Activated CD4-positive, alpha-beta T cell treated with anti-CD3 and anti-CD28 coated beads for 36 hours (primary cell): Measurements from ENCODE around the gene KIF25. TPM values are rescaled to one million over a fixed set of nuclear protein-coding genes. Genes with fewer than 3 reads are reported as not detected.

Experiments
- ATAC-seq: fragments of 200-7000 bp; cut with Tn5 transposase; one replicate; pipeline ENCODE4 v1.10.0; 2021; ENCODE audit warnings: mild to moderate bottlenecking, moderate library complexity
- CTCF ChIA-PET: fragments of 350-600 bp; sonication (Branson Sonifier 250); formaldehyde crosslinking; loops from one replicate; lab custom pipeline; 2021; ENCODE audit warnings: antibody characterized with exemption; lab: Charles Lee
- POLR2A ChIA-PET: fragments of 350-600 bp; sonication (Branson Sonifier 250); formaldehyde crosslinking; loops from one replicate; lab custom pipeline; 2021; ENCODE audit warnings: antibody characterized with exemption, inconsistent platforms; lab: Charles Lee
- DNase-seq: peaks from one replicate; pipeline ENCODE4 v3.0.0-alpha.2; 2020
- H3K27ac Mint-ChIP-seq: one replicate; pipeline ENCODE4 v1.8.0; 2021; ENCODE audit warnings: mixed read lengths
- H3K27me3 Mint-ChIP-seq: one replicate; pipeline ENCODE4 v1.8.0; 2021; ENCODE audit warnings: mixed read lengths
- H3K36me3 Mint-ChIP-seq: one replicate; pipeline ENCODE4 v1.8.0; 2021; ENCODE audit warnings: low read depth, mixed read lengths
- H3K4me1 Mint-ChIP-seq: one replicate; pipeline ENCODE4 v1.8.0; 2021; ENCODE audit warnings: mixed read lengths
- H3K4me3 Mint-ChIP-seq: one replicate; pipeline ENCODE4 v1.8.0; 2021; ENCODE audit warnings: mild to moderate bottlenecking, moderate library complexity, mixed read lengths
- H3K9me3 Mint-ChIP-seq: one replicate; pipeline ENCODE4 v1.8.0; 2021; ENCODE audit warnings: low read depth, mixed read lengths
- intact Hi-C, 2 experiments: fragments of 100-400 bp; cut with DNase I in 1 of 2; cut with micrococcal nuclease in 1 of 2; formaldehyde crosslinking; loops; one replicate each; pipeline versions ENCODE4 v1.14.2 to v1.15.1; 2022 to 2024; cut with DNase I, micrococcal nuclease
- total RNA-seq, 2 experiments: library from RNA; stranded (reverse); gene quantifications; one replicate each; pipeline ENCODE4 v1.2.3, GENCODE V29; 2021

KIF25 gene
- total RNA-seq, 2 experiments from 2014 or later, result not detected

GRCh38 chr6:168034537-168034936, 37.1 kb downstream of the KIF25 start:
- ChIA-PET POLR2A (no interaction called here), CTCF (no interaction called here)
- H3K4me3 Mint-ChIP-seq, result no peak overlapping the region
- peaks cover 12% of the 10 kb centered on the region for H3K9me3 Mint-ChIP-seq
- H3K27me3 Mint-ChIP-seq, result peaks cover 27% of the 10 kb centered on the region
- intact Hi-C loops, result no loop called here
- no peak overlapping the region for H3K27ac Mint-ChIP-seq
- no peaks in the 10 kb centered on the region for H3K36me3 Mint-ChIP-seq
- DNase-seq, result no peak
- H3K4me1 Mint-ChIP-seq, result peaks cover 4% of the 10 kb centered on the region
- no peak for ATAC-seq

GRCh38 chr6:168035098-168035660, 37.7 kb downstream of the KIF25 start:
- CTCF ChIA-PET, result no interaction called here
- ATAC-seq (no peak), DNase-seq (no peak)
- H3K27ac Mint-ChIP-seq, result no peak overlapping the region
- peaks cover 4% of the 10 kb centered on the region for H3K4me1 Mint-ChIP-seq
- intact Hi-C loops, result no loop called here
- H3K9me3 Mint-ChIP-seq, result peaks cover 14% of the 10 kb centered on the region
- H3K36me3 Mint-ChIP-seq, result no peaks in the 10 kb centered on the region
- POLR2A ChIA-PET, result no interaction called here
- H3K4me3 Mint-ChIP-seq, result peak overlapping the region; percentile 23
- peaks cover 27% of the 10 kb centered on the region for H3K27me3 Mint-ChIP-seq

DNA sequence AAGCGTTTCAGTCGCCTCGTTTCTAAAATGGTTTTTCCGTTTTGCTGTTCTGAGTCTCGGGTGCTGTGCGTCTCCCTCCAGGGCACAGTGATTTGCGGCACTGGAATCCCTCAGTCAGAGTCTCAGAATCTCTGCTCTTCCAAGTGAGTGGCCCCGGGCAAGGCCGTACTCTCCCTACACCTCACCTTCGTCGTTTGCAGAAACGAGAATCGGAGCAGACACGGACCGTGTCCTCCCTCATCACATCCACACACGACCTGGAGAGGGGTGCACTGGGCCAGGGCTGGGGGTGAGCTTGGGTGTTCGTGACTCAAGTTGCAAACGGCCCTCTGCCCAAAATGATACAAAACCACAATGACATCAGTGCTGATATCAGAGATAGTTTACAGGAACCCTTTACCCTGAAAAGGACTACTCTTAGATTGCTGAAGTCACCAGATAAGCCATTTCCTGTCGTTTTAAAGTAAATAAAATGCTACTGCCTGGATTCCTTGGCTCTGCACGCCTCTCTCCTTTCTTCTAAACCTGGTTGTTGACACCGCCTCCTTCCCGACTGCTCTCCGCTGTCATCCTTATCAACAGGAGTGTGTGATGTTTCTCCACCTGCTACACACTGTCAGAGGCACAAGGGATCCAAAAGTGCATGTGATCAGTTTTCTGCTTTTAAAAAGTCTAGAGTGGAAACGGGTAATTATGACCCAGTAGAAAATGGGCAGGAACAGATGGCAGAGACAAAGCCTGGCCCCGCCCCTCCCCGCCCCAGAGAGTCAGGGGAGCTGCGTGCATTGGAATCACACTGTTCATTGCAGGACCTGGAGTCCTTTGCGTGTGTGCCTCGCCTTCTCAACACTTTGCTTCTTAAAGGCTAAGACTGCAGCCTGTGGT, 38.4 kb downstream of the KIF25 start:
- Mint-ChIP-seq H3K9me3 (peaks cover 16% of the 10 kb centered on the region), H3K36me3 (no peaks in the 10 kb centered on the region), H3K4me3 (peak overlapping the region; percentile 23), H3K4me1 (peaks cover 4% of the 10 kb centered on the region), H3K27ac (no peak overlapping the region), H3K27me3 (peaks cover 27% of the 10 kb centered on the region)
- intact Hi-C loops, result no loop called here
- no peak for DNase-seq
- peak; percentile 49 for ATAC-seq
- ChIA-PET CTCF (no interaction called here), POLR2A (no interaction called here)

- POLR2A ChIA-PET, result no interaction called here
- peaks cover 27% of the 10 kb centered on the region for H3K27me3 Mint-ChIP-seq
- no peak for ATAC-seq
Observed at GRCh38 chr6:168037242-168037641, 39.8 kb downstream of the KIF25 start.

GRCh38 chr6:168037856-168038255, 40.4 kb downstream of the KIF25 start:
- Mint-ChIP-seq H3K4me3 (no peak overlapping the region), H3K36me3 (no peaks in the 10 kb centered on the region), H3K27me3 (peaks cover 27% of the 10 kb centered on the region), H3K9me3 (peaks cover 16% of the 10 kb centered on the region), H3K4me1 (peaks cover 4% of the 10 kb centered on the region), H3K27ac (no peak overlapping the region)
- ATAC-seq, result no peak
- ChIA-PET POLR2A (no interaction called here), CTCF (interaction anchor here (0.6 kb wide), 1 partner anchor 490 kb away, joined by 3 read pairs; no protein-coding TSS in a partner anchor)
- intact Hi-C loops, result no loop called here
- no peak for DNase-seq

More at GRCh38 chr6:168037242-168037641, 39.8 kb downstream of the KIF25 start:
- intact Hi-C loops, result no loop called here
- CTCF ChIA-PET, result no interaction called here
- H3K4me3 Mint-ChIP-seq, result no peak overlapping the region
- H3K27ac Mint-ChIP-seq, result no peak overlapping the region
- peaks cover 4% of the 10 kb centered on the region for H3K4me1 Mint-ChIP-seq
- H3K9me3 Mint-ChIP-seq, result peaks cover 16% of the 10 kb centered on the region
- DNase-seq, result no peak
- no peaks in the 10 kb centered on the region for H3K36me3 Mint-ChIP-seq

GRCh38 chr6:168038576-168039140, 41.2 kb downstream of the KIF25 start:
- ChIA-PET CTCF (interaction anchor here (0.6 kb wide), 1 partner anchor 489 kb away, joined by 3 read pairs; no protein-coding TSS in a partner anchor), POLR2A (no interaction called here)
- intact Hi-C loops, result no loop called here

GRCh38 chr6:168039301-168039700, 41.8 kb downstream of the KIF25 start:
- intact Hi-C loops, result no loop called here
- POLR2A ChIA-PET, result no interaction called here
- Mint-ChIP-seq H3K36me3 (no peaks in the 10 kb centered on the region), H3K27me3 (peaks cover 22% of the 10 kb centered on the region), H3K9me3 (peaks cover 16% of the 10 kb centered on the region), H3K4me3 (no peak overlapping the region), H3K27ac (no peak overlapping the region), H3K4me1 (peaks cover 4% of the 10 kb centered on the region)
- ATAC-seq (no peak), DNase-seq (no peak)
- CTCF ChIA-PET, result no interaction called here

More at GRCh38 chr6:168038576-168039140, 41.2 kb downstream of the KIF25 start:
- H3K36me3 Mint-ChIP-seq, result no peaks in the 10 kb centered on the region
- H3K27ac Mint-ChIP-seq, result no peak overlapping the region
- H3K4me3 Mint-ChIP-seq, result no peak overlapping the region
- H3K4me1 Mint-ChIP-seq, result peaks cover 4% of the 10 kb centered on the region
- DNase-seq (no peak), ATAC-seq (no peak)
- peaks cover 24% of the 10 kb centered on the region for H3K27me3 Mint-ChIP-seq
- H3K9me3 Mint-ChIP-seq, result peaks cover 16% of the 10 kb centered on the region

DNA sequence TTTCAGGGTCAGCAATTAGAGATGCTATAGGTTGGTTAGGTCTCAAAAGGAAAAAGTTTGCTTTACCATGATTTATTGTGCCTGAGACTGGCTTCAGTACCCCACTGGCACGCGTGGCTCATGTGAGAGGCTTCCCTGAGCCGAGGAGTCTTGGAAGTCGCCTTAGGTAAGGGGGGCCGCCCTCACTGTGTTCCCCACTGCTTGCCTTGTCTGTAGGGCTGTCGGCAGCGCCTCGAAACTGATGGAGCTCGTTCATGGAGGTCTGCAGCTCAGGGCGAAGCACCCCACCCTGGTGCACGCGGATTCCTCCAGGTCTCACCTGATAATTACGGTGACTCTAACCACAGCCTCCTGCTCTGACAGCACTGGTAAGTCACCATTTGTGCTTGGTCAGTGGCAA, 42.4 kb downstream of the KIF25 start:
- H3K4me3 Mint-ChIP-seq, result no peak overlapping the region
- ChIA-PET CTCF (no interaction called here), POLR2A (no interaction called here)
- H3K27ac Mint-ChIP-seq, result no peak overlapping the region
- H3K36me3 Mint-ChIP-seq, result no peaks in the 10 kb centered on the region
- DNase-seq (no peak), ATAC-seq (no peak)
- intact Hi-C loops, result no loop called here
- H3K27me3 Mint-ChIP-seq, result peaks cover 18% of the 10 kb centered on the region
- peaks cover 4% of the 10 kb centered on the region for H3K4me1 Mint-ChIP-seq
- H3K9me3 Mint-ChIP-seq, result peaks cover 16% of the 10 kb centered on the region

DNA sequence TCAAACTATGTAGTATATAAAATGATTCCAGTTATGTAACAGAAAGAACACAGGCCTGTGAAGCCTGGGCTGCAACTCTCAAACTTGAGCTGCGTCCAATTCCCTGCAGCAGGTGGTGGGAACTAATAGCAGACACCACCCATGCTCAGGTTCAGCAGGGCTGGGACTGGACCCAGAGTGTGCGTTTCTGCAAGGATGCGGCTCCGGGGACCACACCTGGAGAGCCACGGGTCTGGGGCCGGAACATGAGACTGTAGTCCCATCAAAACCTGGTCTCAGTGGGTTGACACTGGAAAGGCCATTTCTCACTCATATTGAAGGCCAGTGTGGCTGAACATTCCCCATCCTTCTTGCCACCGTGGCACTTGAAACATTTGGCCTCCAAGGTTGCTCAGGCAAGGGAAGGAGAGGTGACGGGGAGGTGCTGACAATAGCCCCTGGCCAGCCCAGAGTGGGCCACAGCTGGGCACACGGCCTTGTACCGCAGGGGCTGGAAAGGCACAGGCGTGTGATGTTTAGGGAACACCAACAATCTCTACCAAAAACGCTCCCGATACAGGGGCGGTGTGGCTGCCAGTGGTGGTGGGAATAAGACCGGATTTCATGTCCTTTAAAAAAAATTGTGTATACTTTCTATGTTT, 43.5 kb downstream of the KIF25 start:
- POLR2A ChIA-PET, result no interaction called here
- no peaks in the 10 kb centered on the region for H3K36me3 Mint-ChIP-seq
- CTCF ChIA-PET, result no interaction called here
- intact Hi-C loops, result no loop called here
- DNase-seq, result no peak
- peaks cover 16% of the 10 kb centered on the region for H3K9me3 Mint-ChIP-seq
- peaks cover 2% of the 10 kb centered on the region for H3K4me1 Mint-ChIP-seq
- H3K27ac Mint-ChIP-seq, result no peak overlapping the region
- H3K27me3 Mint-ChIP-seq, result peaks cover 10% of the 10 kb centered on the region
- H3K4me3 Mint-ChIP-seq, result no peak overlapping the region
- no peak for ATAC-seq

DNA sequence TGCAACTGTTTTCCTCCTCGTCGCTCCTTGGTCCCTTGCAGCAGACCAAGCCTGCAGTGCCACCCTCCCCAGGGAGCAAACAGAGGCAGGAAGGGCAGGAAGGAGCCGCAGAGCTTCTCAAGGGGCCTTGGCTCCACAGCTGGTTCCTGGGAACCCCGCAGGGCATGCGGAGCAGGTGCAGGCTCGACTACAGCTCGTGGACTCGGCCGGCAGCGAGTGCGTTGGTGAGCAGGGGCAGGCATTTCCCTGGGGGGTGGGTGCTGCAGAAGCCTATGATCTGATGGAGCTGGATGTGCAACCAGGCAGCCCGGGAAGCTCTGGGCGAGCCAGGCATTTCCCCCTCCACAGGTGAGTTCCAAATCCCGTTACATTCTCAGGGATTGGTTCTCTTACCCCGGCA, 44.5 kb downstream of the KIF25 start:
- ChIA-PET POLR2A (no interaction called here), CTCF (no interaction called here)
- no peak for ATAC-seq
- Mint-ChIP-seq H3K9me3 (peaks cover 14% of the 10 kb centered on the region), H3K4me3 (no peak overlapping the region), H3K36me3 (no peaks in the 10 kb centered on the region), H3K27ac (no peak overlapping the region), H3K27me3 (peaks cover 3% of the 10 kb centered on the region), H3K4me1 (no peaks in the 10 kb centered on the region)
- intact Hi-C loops, result no loop called here
- DNase-seq, result no peak

GRCh38 chr6:168042426-168043192, 45.1 kb downstream of the KIF25 start:
- Mint-ChIP-seq H3K27me3 (no peaks in the 10 kb centered on the region), H3K36me3 (no peaks in the 10 kb centered on the region), H3K27ac (no peak overlapping the region), H3K4me1 (no peaks in the 10 kb centered on the region), H3K9me3 (peaks cover 12% of the 10 kb centered on the region), H3K4me3 (no peak overlapping the region)
- ChIA-PET CTCF (no interaction called here), POLR2A (no interaction called here)
- intact Hi-C loops, result no loop called here
- DNase-seq (no peak), ATAC-seq (no peak)
